H7 (cell line): ENCODE data around the gene CD300LD. TPM values are rescaled to one million over a fixed set of nuclear protein-coding genes. Genes with fewer than 3 reads are reported as not detected.

Source experiments
- DNase-seq: peaks from one replicate; pipeline ENCODE4 v3.0.0; 2012
- H3K27me3 ChIP-seq: 2 replicates; pipeline ENCODE4 v1.6.0; 2011; ENCODE audit warnings: mild to moderate bottlenecking, low read length; ENCODE audit not compliant: control insufficient read depth, insufficient read depth
- H3K36me3 ChIP-seq: replicated peaks from 2 replicates; pipeline ENCODE4 v1.5.1; 2011; ENCODE audit warnings: low read length; ENCODE audit not compliant: control insufficient read depth, insufficient read depth
- H3K4me3 ChIP-seq: 2 replicates; pipeline ENCODE4 v1.5.1; 2011; ENCODE audit warnings: low read depth, mild to moderate bottlenecking, control low read depth, low read length, moderate library complexity; ENCODE audit not compliant: insufficient read depth
- total RNA-seq: library from RNA; depleted of rRNA; stranded (reverse); fragments of >200 nt; shearing (Covaris generic); gene quantifications from 2 replicates; pipeline ENCODE4 v1.2.3, GENCODE V29; 2014; rRNA removed

Gene CD300LD
- total RNA-seq, 1 experiment from 2014 or later, result not detected

GRCh38 chr17:74536890-74537289 is 55.2 kb downstream of the CD300LD start:
- H3K27me3 ChIP-seq, result no peaks in the 10 kb centered on the region; the same call in none of the 2 replicates
- DNase-seq, result no peak
- no peak overlapping the region for H3K4me3 ChIP-seq
- H3K36me3 ChIP-seq, result no peaks in the 10 kb centered on the region

GRCh38 chr17:74532115-74532514 is 60.0 kb downstream of the CD300LD start:
- Histone ChIP-seq H3K36me3 (no peaks in the 10 kb centered on the region), H3K4me3 (peak overlapping the region; percentile 19; the same call in 1 of the 2 replicates), H3K27me3 (no peaks in the 10 kb centered on the region; the same call in none of the 2 replicates)
- DNase-seq, result peak; percentile 69

GRCh38 chr17:74531231-74531761 is 60.8 kb downstream of the CD300LD start, which contains the start of gene CD300LB:
Gene CD300LB, minus strand, starts transcription at chr17:74531475. Its CDS starts 125 bp downstream, at chr17:74531350.
- DNase-seq, result peak; percentile 13
- Histone ChIP-seq H3K36me3 (no peaks in the 10 kb centered on the region), H3K4me3 (no peak within 1 kb of the TSS; the same call in 1 of the 2 replicates), H3K27me3 (no peaks in the 10 kb centered on the region; the same call in none of the 2 replicates)

GRCh38 chr17:74530831-74531150 is 61.3 kb downstream of the CD300LD start:
- no peaks in the 10 kb centered on the region; the same call in 1 of the 2 replicates for H3K27me3 ChIP-seq

More at GRCh38 chr17:74530831-74531150, 61.3 kb downstream of the CD300LD start:
- Histone ChIP-seq H3K36me3 (no peaks in the 10 kb centered on the region), H3K4me3 (no peak overlapping the region)
- no peak for DNase-seq

Other genes with a start within 250 kb of the CD300LD start
- 1.3 and 1.4 TPM in 2 replicates for gene BTBD17, start 230.4 kb downstream of the CD300LD start, total RNA-seq
- not detected in 2 replicates for gene GPR142, start 224.8 kb downstream of the CD300LD start, total RNA-seq
- gene GPRC5C, start 160.2 kb downstream of the CD300LD start, total RNA-seq, result 35.3 and 48.8 TPM in 2 replicates
- 0.07 and 0.48 TPM in 2 replicates for gene CD300A, start 125.6 kb downstream of the CD300LD start, total RNA-seq
- gene CD300LB, start 60.8 kb downstream of the CD300LD start, total RNA-seq, result not detected in 2 replicates
- not detected in 2 replicates for gene CD300C, start 46.2 kb downstream of the CD300LD start, total RNA-seq
- not detected in 2 replicates for gene CD300H, start 24.8 kb downstream of the CD300LD start, total RNA-seq
- 0.03 TPM in 1 of 2 replicates, not detected in the other for gene CD300E, start 31.5 kb upstream of the CD300LD start, total RNA-seq
- gene CD300LF, start 120.6 kb upstream of the CD300LD start, total RNA-seq, result not detected in 2 replicates
- gene RAB37, start 145.0 kb upstream of the CD300LD start, total RNA-seq, result 2.5 and 3.5 TPM in 2 replicates
- gene NHERF1, start 156.3 kb upstream of the CD300LD start, total RNA-seq, result 63.1 and 79.1 TPM in 2 replicates
- 47.9 and 73.3 TPM in 2 replicates for gene NAT9, start 184.1 kb upstream of the CD300LD start, total RNA-seq